GM23338 (cell line): ENCODE measurements around the gene USP24. TPM values are rescaled to one million over a fixed set of nuclear protein-coding genes. Genes with fewer than 3 reads are reported as not detected.

Experiments
- ATAC-seq: fragments of 200-7000 bp; cut with Tn5 transposase; 3 replicates; pipeline ENCODE4 v1.9.1; 2020
- DNase-seq: peaks from one replicate; pipeline ENCODE4 v3.0.0-alpha.2; 2015; ENCODE audit warnings: low spot score
- H2AFZ ChIP-seq: fragments of 200-600 bp; sonication (generic); 2 replicates; pipeline ENCODE4 v1.8.0; 2016; ENCODE audit warnings: antibody characterized with exemption, mild to moderate bottlenecking, moderate library complexity
- H3F3A ChIP-seq: fragments of 200-600 bp; sonication (generic); replicated peaks from 2 replicates; pipeline ENCODE4 v1.8.0; 2017; ENCODE audit warnings: antibody characterized with exemption, mixed run types, low read depth
- H3K27ac ChIP-seq: fragments of 200-600 bp; sonication (generic); 2 replicates; pipeline ENCODE4 v1.6.1; 2016; ENCODE audit warnings: low read depth
- H3K27me3 ChIP-seq: fragments of 200-600 bp; sonication (generic); 2 replicates; pipeline ENCODE4 v1.8.0; 2016; ENCODE audit warnings: mild to moderate bottlenecking, mixed run types, moderate library complexity; ENCODE audit not compliant: insufficient read depth
- H3K36me3 ChIP-seq: fragments of 200-600 bp; sonication (generic); 2 replicates; pipeline ENCODE4 v1.8.0; 2016; ENCODE audit warnings: mild to moderate bottlenecking; ENCODE audit not compliant: insufficient read depth
- H3K4me1 ChIP-seq: fragments of 200-600 bp; sonication (generic); 2 replicates; pipeline ENCODE4 v1.8.0; 2016; ENCODE audit warnings: mild to moderate bottlenecking, moderate library complexity; ENCODE audit not compliant: insufficient read depth
- H3K4me2 ChIP-seq: fragments of 200-600 bp; sonication (generic); 2 replicates; pipeline ENCODE4 v1.7.1; 2017; ENCODE audit warnings: mixed run types
- H3K4me3 ChIP-seq: fragments of 200-600 bp; sonication (generic); 2 replicates; pipeline ENCODE4 v1.6.1; 2016; ENCODE audit warnings: mixed run types
- H3K79me2 ChIP-seq: fragments of 200-600 bp; sonication (generic); replicated peaks from 2 replicates; pipeline ENCODE4 v1.8.0; 2017; ENCODE audit warnings: mild to moderate bottlenecking; ENCODE audit not compliant: insufficient read depth
- H3K9me2 ChIP-seq: fragments of 200-600 bp; sonication (generic); 2 replicates; pipeline ENCODE4 v1.8.0; 2017; ENCODE audit not compliant: insufficient read depth
- H4K20me1 ChIP-seq: fragments of 200-600 bp; sonication (generic); replicated peaks from 2 replicates; pipeline ENCODE4 v1.8.0; 2017; ENCODE audit warnings: mild to moderate bottlenecking; ENCODE audit not compliant: insufficient read depth
- H3K27ac Mint-ChIP-seq: 2 replicates; pipeline ENCODE4 v1.8.0; 2020; ENCODE audit warnings: inconsistent platforms, mild to moderate bottlenecking, moderate library complexity, mixed read lengths
- H3K27me3 Mint-ChIP-seq: 3 replicates; pipeline ENCODE4 v1.8.0; 2022; ENCODE audit warnings: low read depth, mild to moderate bottlenecking, moderate library complexity, mixed read lengths, inconsistent platforms; ENCODE audit not compliant: insufficient read depth, poor library complexity
- H3K36me3 Mint-ChIP-seq: 3 replicates; pipeline ENCODE4 v1.8.0; 2021; ENCODE audit warnings: low read depth, mild to moderate bottlenecking, inconsistent platforms, moderate library complexity, mixed read lengths
- H3K4me1 Mint-ChIP-seq: 3 replicates; pipeline ENCODE4 v1.8.0; 2020; ENCODE audit warnings: mild to moderate bottlenecking, inconsistent platforms, mixed read lengths
- H3K4me3 Mint-ChIP-seq: 3 replicates; pipeline ENCODE4 v1.8.0; 2021; ENCODE audit warnings: moderate library complexity, mild to moderate bottlenecking, inconsistent platforms, mixed read lengths
- H3K9me3 Mint-ChIP-seq: 3 replicates; pipeline ENCODE4 v1.8.0; 2020; ENCODE audit warnings: moderate library complexity, mild to moderate bottlenecking, inconsistent platforms, mixed read lengths
- CTCF ChIP-seq, 2 experiments: fragments of 200-600 bp in 1 of 2; sonication (generic) in 1 of 2; conservative IDR thresholded peaks; 2 replicates each; pipeline versions ENCODE4 v1.5.1 to v1.6.1; 2016 to 2017; ENCODE audit warnings: antibody characterized with exemption in 2 of 2, low read depth in 2 of 2, mild to moderate bottlenecking in 2 of 2, moderate library complexity in 1 of 2
- ETS1 ChIP-seq: IDR thresholded peaks from 2 replicates; pipeline ENCODE4 v1.6.1; 2016; ENCODE audit warnings: antibody characterized with exemption
- EZH2 ChIP-seq: fragments of 200-600 bp; sonication (generic); IDR thresholded peaks from one replicate; pipeline ENCODE4 v1.8.0; 2017; ENCODE audit warnings: antibody characterized with exemption, mild to moderate bottlenecking, low read depth; ENCODE audit not compliant: unreplicated experiment
- EZH2phosphoT487 ChIP-seq: fragments of 200-600 bp; sonication (generic); IDR thresholded peaks from one replicate; pipeline ENCODE4 v1.8.1; 2018; ENCODE audit warnings: antibody characterized with exemption; ENCODE audit not compliant: unreplicated experiment
- JUNB ChIP-seq: IDR thresholded peaks from one replicate; pipeline ENCODE4 v1.6.1; 2016; ENCODE audit warnings: antibody characterized with exemption; ENCODE audit not compliant: unreplicated experiment
- POLR2AphosphoS5 ChIP-seq: IDR thresholded peaks from 2 replicates; pipeline ENCODE4 v1.6.1; 2016; ENCODE audit warnings: antibody characterized with exemption, low read depth
- REST ChIP-seq: IDR thresholded peaks from one replicate; pipeline ENCODE4 v1.6.1; 2018; ENCODE audit warnings: antibody characterized with exemption; ENCODE audit not compliant: unreplicated experiment
- STAT1 ChIP-seq: IDR thresholded peaks from one replicate; pipeline ENCODE4 v1.6.1; 2016; ENCODE audit warnings: antibody characterized with exemption; ENCODE audit not compliant: unreplicated experiment
- ZNF331 ChIP-seq: fragments of 250-450 bp; sonication (Bioruptor Pico); IDR thresholded peaks from 2 replicates; pipeline ENCODE4 v1.5.0; 2020; ENCODE audit warnings: low read depth, mild to moderate bottlenecking, moderate library complexity
- polyA plus RNA-seq: library from polyadenylated mRNA; unstranded; fragments of >200 nt; fragmentation: Nextera tagmentation; extraction: Ambion mirVana; gene quantifications from 2 replicates; pipeline ENCODE4 v1.2.1, GENCODE V29; 2016
- total RNA-seq: library from RNA; depleted of rRNA; stranded (reverse); fragments of >200 nt; shearing (Covaris generic); gene quantifications from 2 replicates; pipeline ENCODE4 v1.2.3, GENCODE V29; 2014

The USP24 gene
- total and polyA plus RNA-seq, 2 experiments from 2014 or later = 12.1 to 32.6 TPM

GRCh38 chr1:55049271-55049913, 165.8 kb downstream of the USP24 start:
- Mint-ChIP-seq H3K4me3 (no peak overlapping the region), H3K27ac (no peak overlapping the region), H3K4me1 (peaks cover 4% of the 10 kb centered on the region; the same call in 2 of the 3 replicates), H3K9me3 (no peaks in the 10 kb centered on the region), H3K27me3 (peaks cover 12% of the 10 kb centered on the region), H3K36me3 (peaks cover 32% of the 10 kb centered on the region)
- Histone ChIP-seq H3K9me2 (no peaks in the 10 kb centered on the region), H3K4me1 (no peaks in the 10 kb centered on the region; the same call in 1 of the 2 replicates), H3K27me3 (no peaks in the 10 kb centered on the region), H3K79me2 (peaks cover 61% of the 10 kb centered on the region), H2AFZ (no peak overlapping the region), H3K36me3 (peaks cover 59% of the 10 kb centered on the region), H4K20me1 (peaks cover 50% of the 10 kb centered on the region), H3K27ac (no peak overlapping the region), H3K4me2 (no peak overlapping the region), H3F3A (peaks cover 16% of the 10 kb centered on the region; the same call in 1 of the 2 replicates), H3K4me3 (no peak overlapping the region)
- DNase-seq (no peak), ATAC-seq (peak; percentile 33; the same call in 2 of the 3 replicates)
- TF ChIP-seq STAT1 (no peak), CTCF (conservative IDR thresholded peaks at IDR 0.05; ENCODE audit: low read depth in 2 of 2) (peak in 1 of 2 experiments; percentile 45; a peak in 2 of 4 replicates)

GRCh38 chr1:55048453-55049270, 166.5 kb downstream of the USP24 start:
- peaks cover 59% of the 10 kb centered on the region for H3K36me3 ChIP-seq
- TF ChIP-seq CTCF (conservative IDR thresholded peaks at IDR 0.05; ENCODE audit: low read depth in 2 of 2) (no peak), JUNB (no peak), ZNF331 (CRISPR knock-in tag) (no peak), EZH2phosphoT487 (no peak), REST (no peak), ETS1 (no peak), POLR2AphosphoS5 (no peak), EZH2 (no peak)

More at GRCh38 chr1:55048453-55049270, 166.5 kb downstream of the USP24 start:
- ATAC-seq (no peak), DNase-seq (no peak)
- H3K4me1 Mint-ChIP-seq = peaks cover 4% of the 10 kb centered on the region; the same call in 2 of the 3 replicates
- H4K20me1 ChIP-seq = peaks cover 57% of the 10 kb centered on the region
- no peaks in the 10 kb centered on the region for H3K27me3 ChIP-seq
- H3K4me2 ChIP-seq = no peak overlapping the region
- no peaks in the 10 kb centered on the region for H3K9me3 Mint-ChIP-seq
- H3K36me3 Mint-ChIP-seq = peaks cover 39% of the 10 kb centered on the region
- H3F3A ChIP-seq = 0 out of 2 replicates have a peak, but pooled peaks cover 9% of the 10 kb centered on the region
- H3K27me3 Mint-ChIP-seq = peaks cover 12% of the 10 kb centered on the region
- H3K4me3 ChIP-seq = no peak overlapping the region
- no peak overlapping the region for H2AFZ ChIP-seq
- no peaks in the 10 kb centered on the region for H3K9me2 ChIP-seq
- no peak overlapping the region for H3K4me3 Mint-ChIP-seq
- no peak overlapping the region for H3K27ac ChIP-seq
- H3K4me1 ChIP-seq = peaks cover 3% of the 10 kb centered on the region; the same call in 1 of the 2 replicates
- no peak overlapping the region for H3K27ac Mint-ChIP-seq
- H3K79me2 ChIP-seq = peaks cover 67% of the 10 kb centered on the region
